HepG2 (cell line): ENCODE results near the gene TMC2. TPM values are rescaled to one million over a fixed set of nuclear protein-coding genes. Genes with fewer than 3 reads are reported as not detected.

Experiments
- EEA1 ChIP-seq: sonication (generic); formaldehyde crosslinking; IDR thresholded peaks from 2 replicates; pipeline ENCODE4 v1.5.1; 2020; ENCODE audit warnings: mild to moderate bottlenecking, missing genetic modification reagents, borderline replicate concordance
- EED ChIP-seq: sonication (generic); formaldehyde crosslinking; IDR thresholded peaks from 2 replicates; pipeline ENCODE4 v1.5.0; 2020; ENCODE audit warnings: mild to moderate bottlenecking, missing genetic modification reagents
- GLI4 ChIP-seq: sonication (generic); formaldehyde crosslinking; IDR thresholded peaks from 2 replicates; pipeline ENCODE4 v1.5.1; 2020; ENCODE audit warnings: missing genetic modification reagents, mild to moderate bottlenecking, moderate library complexity, borderline replicate concordance
- HNF1B ChIP-seq: sonication (generic); formaldehyde crosslinking; IDR thresholded peaks from 2 replicates; pipeline ENCODE4 v1.5.1; 2020; ENCODE audit warnings: mild to moderate bottlenecking, moderate library complexity, missing genetic modification reagents
- JARID2 ChIP-seq: sonication (generic); formaldehyde crosslinking; IDR thresholded peaks from 2 replicates; pipeline ENCODE4 v1.8.1; 2023; ENCODE audit warnings: missing genetic modification reagents, inconsistent platforms; ENCODE audit not compliant: insufficient replicate concordance
- KMT2A ChIP-seq: sonication (generic); formaldehyde crosslinking; IDR thresholded peaks from 2 replicates; pipeline ENCODE4 v1.4.0; 2020; ENCODE audit warnings: missing genetic modification reagents
- NFATC3 ChIP-seq: sonication (generic); formaldehyde crosslinking; IDR thresholded peaks from 2 replicates; pipeline ENCODE4 v1.5.1; 2020; ENCODE audit warnings: mild to moderate bottlenecking, missing genetic modification reagents
- NFIC ChIP-seq: IDR thresholded peaks from 2 replicates; pipeline ENCODE4 v1.6.1; 2012; ENCODE audit warnings: mild to moderate bottlenecking, low read length, inconsistent platforms
- PAF1 ChIP-seq: IDR thresholded peaks from 2 replicates; pipeline ENCODE4 v1.6.1; 2016; ENCODE audit warnings: missing genetic modification reagents, missing compliant biosample characterization
- PHB2 ChIP-seq: fragments of 450-650 bp; IDR thresholded peaks from 2 replicates; pipeline ENCODE4 v1.6.1; 2018; ENCODE audit not compliant: partially characterized antibody
- REPIN1 ChIP-seq: sonication (generic); formaldehyde crosslinking; IDR thresholded peaks from 2 replicates; pipeline ENCODE4 v1.8.0; 2022; ENCODE audit warnings: missing genetic modification reagents, low read depth, mild to moderate bottlenecking, borderline replicate concordance
- RORA ChIP-seq: sonication (generic); formaldehyde crosslinking; IDR thresholded peaks from 2 replicates; pipeline ENCODE4 v1.5.0; 2020; ENCODE audit warnings: mild to moderate bottlenecking, missing genetic modification reagents, moderate library complexity
- ZBTB33 ChIP-seq: sonication (generic); formaldehyde crosslinking; IDR thresholded peaks from 2 replicates; pipeline ENCODE4 v1.4.0; 2020; ENCODE audit warnings: missing genetic modification reagents
- ZBTB8A ChIP-seq: sonication (generic); formaldehyde crosslinking; IDR thresholded peaks from 2 replicates; pipeline ENCODE4 v1.4.0; 2020; ENCODE audit warnings: mild to moderate bottlenecking, low read depth, missing genetic modification reagents, borderline replicate concordance
- ZKSCAN8 ChIP-seq: IDR thresholded peaks from 2 replicates; pipeline ENCODE4 v1.6.1; 2016; ENCODE audit warnings: borderline replicate concordance, missing genetic modification reagents, missing compliant biosample characterization
- ZNF3 ChIP-seq: IDR thresholded peaks from 2 replicates; pipeline ENCODE4 v1.7.0; 2017; ENCODE audit warnings: inconsistent platforms
- ZNF354B ChIP-seq: sonication (generic); formaldehyde crosslinking; IDR thresholded peaks from 2 replicates; pipeline ENCODE4 v1.8.0; 2022; ENCODE audit warnings: mild to moderate bottlenecking, missing genetic modification reagents
- ZNF44 ChIP-seq: sonication (generic); formaldehyde crosslinking; IDR thresholded peaks from 2 replicates; pipeline ENCODE4 v1.5.1; 2020; ENCODE audit warnings: mild to moderate bottlenecking, missing genetic modification reagents
- ZNF770 ChIP-seq: sonication (generic); formaldehyde crosslinking; IDR thresholded peaks from 2 replicates; pipeline ENCODE4 v1.5.0; 2020; ENCODE audit warnings: mild to moderate bottlenecking, missing genetic modification reagents
- ZNF772 ChIP-seq: sonication (generic); formaldehyde crosslinking; IDR thresholded peaks from 2 replicates; pipeline ENCODE4 v1.5.0; 2020; ENCODE audit warnings: mild to moderate bottlenecking, missing genetic modification reagents
- polyA plus RNA-seq, 8 experiments: library from polyadenylated mRNA; depleted of rRNA in 3 of 8; stranded (reverse) in 7 of 8; unstranded in 1 of 8; fragments of >200 nt; fragmentation: Illumina TruSeq in 4 of 8; extraction: Trizol in 4 of 8; gene quantifications; 2 replicates each; pipeline versions ENCODE4 v1.2.1 to v1.2.3, GENCODE V29; 2011 to 2016; ENCODE audit warnings: low read depth in 4 of 8, missing spikeins in 1 of 8, mixed read lengths in 1 of 8; ENCODE audit not compliant: insufficient read depth in 1 of 8
- total RNA-seq, 5 experiments: library from RNA; depleted of rRNA; stranded (reverse); fragments of >200 nt; fragmentation: Illumina TruSeq; extraction: Trizol; gene quantifications; 2 replicates each; pipeline ENCODE4 v1.2.3, GENCODE V29; 2016; ENCODE audit warnings: low read depth in 1 of 5
- TF ChIP-seq, protein P1 (sequence below): sonication (generic); formaldehyde crosslinking; IDR thresholded peaks from 2 replicates; pipeline ENCODE4 v1.4.0; 2020; ENCODE audit warnings: missing genetic modification reagents, borderline replicate concordance
- TF ChIP-seq, protein P2 (sequence below): sonication (generic); formaldehyde crosslinking; IDR thresholded peaks from 2 replicates; pipeline ENCODE4 v1.5.0; 2020; ENCODE audit warnings: missing genetic modification reagents

Gene TMC2
- total and polyA plus RNA-seq, 2 of the 13 experiments (the other 11 are each of a cell fraction or from before 2014, with no cell fraction given), result not detected

- TF ChIP-seq EED (CRISPR knock-in tag) (no peak), NFIC (0 out of 2 replicates have a peak, but pooled peaks have one; percentile 22), PAF1 (CRISPR knock-in tag) (peak; percentile 98), REPIN1 (CRISPR knock-in tag) (no peak; the same call in 1 of the 2 replicates), NFATC3 (CRISPR knock-in tag) (no peak), RORA (CRISPR knock-in tag) (no peak), PHB2 (no peak), HNF1B (no peak), ZBTB33 (no peak), ZNF770 (no peak), ZNF44 (CRISPR knock-in tag) (peak; percentile 79; the same call in 1 of the 2 replicates), ZNF354B (CRISPR knock-in tag) (no peak), KMT2A (CRISPR knock-in tag) (no peak), ZNF772 (CRISPR knock-in tag) (no peak), ZBTB8A (CRISPR knock-in tag) (no peak), EEA1 (CRISPR knock-in tag) (no peak), ZKSCAN8 (CRISPR knock-in tag) (no peak), ZNF3 (no peak), GLI4 (CRISPR knock-in tag) (no peak), JARID2 (CRISPR knock-in tag) (no peak)
- TF ChIP-seq, protein P1, sequence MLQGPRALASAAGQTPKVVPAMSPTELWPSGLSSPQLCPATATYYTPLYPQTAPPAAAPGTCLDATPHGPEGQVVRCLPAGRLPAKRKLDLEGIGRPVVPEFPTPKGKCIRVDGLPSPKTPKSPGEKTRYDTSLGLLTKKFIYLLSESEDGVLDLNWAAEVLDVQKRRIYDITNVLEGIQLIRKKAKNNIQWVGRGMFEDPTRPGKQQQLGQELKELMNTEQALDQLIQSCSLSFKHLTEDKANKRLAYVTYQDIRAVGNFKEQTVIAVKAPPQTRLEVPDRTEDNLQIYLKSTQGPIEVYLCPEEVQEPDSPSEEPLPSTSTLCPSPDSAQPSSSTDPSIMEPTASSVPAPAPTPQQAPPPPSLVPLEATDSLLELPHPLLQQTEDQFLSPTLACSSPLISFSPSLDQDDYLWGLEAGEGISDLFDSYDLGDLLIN (CRISPR knock-in tag), result no peak
- TF ChIP-seq, protein P2, sequence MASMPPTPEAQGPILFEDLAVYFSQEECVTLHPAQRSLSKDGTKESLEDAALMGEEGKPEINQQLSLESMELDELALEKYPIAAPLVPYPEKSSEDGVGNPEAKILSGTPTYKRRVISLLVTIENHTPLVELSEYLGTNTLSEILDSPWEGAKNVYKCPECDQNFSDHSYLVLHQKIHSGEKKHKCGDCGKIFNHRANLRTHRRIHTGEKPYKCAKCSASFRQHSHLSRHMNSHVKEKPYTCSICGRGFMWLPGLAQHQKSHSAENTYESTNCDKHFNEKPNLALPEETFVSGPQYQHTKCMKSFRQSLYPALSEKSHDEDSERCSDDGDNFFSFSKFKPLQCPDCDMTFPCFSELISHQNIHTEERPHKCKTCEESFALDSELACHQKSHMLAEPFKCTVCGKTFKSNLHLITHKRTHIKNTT (CRISPR knock-in tag), result no peak
Observed at GRCh38 chr20:2658414-2659354, 122.3 kb downstream of the TMC2 start (continued).
